OCI-LY1 (cell line): ENCODE results near the gene RAB1A.

Source experiments
- H2AFZ ChIP-seq: fragments of 200-600 bp; sonication (generic), shearing (Covaris generic); 2 replicates; pipeline ENCODE4 v1.6.0; 2014; ENCODE audit warnings: antibody characterized with exemption, mild to moderate bottlenecking, low read length
- H3F3A ChIP-seq: fragments of 200-600 bp; sonication (generic), shearing (Covaris generic); 2 replicates; pipeline ENCODE4 v1.6.0; 2014; ENCODE audit warnings: mild to moderate bottlenecking, antibody characterized with exemption, low read length, moderate library complexity; ENCODE audit not compliant: insufficient read depth
- H3K27ac ChIP-seq: fragments of 200-600 bp; sonication (generic); 2 replicates; pipeline ENCODE4 v1.5.1; 2014; ENCODE audit warnings: low read length, mixed run types, mild to moderate bottlenecking, low read depth; ENCODE audit not compliant: poor library complexity, severe bottlenecking
- H3K27me3 ChIP-seq: fragments of 200-600 bp; sonication (generic); 2 replicates; pipeline ENCODE4 v1.6.0; 2014; ENCODE audit warnings: antibody characterized with exemption, mild to moderate bottlenecking, low read length, moderate library complexity; ENCODE audit not compliant: insufficient read depth
- H3K36me3 ChIP-seq: fragments of 200-600 bp; sonication (generic); 2 replicates; pipeline ENCODE4 v1.6.1; 2014; ENCODE audit warnings: mild to moderate bottlenecking, antibody characterized with exemption, low read length, moderate library complexity, mixed read lengths; ENCODE audit not compliant: insufficient read depth
- H3K4me1 ChIP-seq: fragments of 200-600 bp; sonication (generic); 2 replicates; pipeline ENCODE4 v1.5.1; 2014; ENCODE audit warnings: mild to moderate bottlenecking, low read length, moderate library complexity; ENCODE audit not compliant: insufficient read depth, severe bottlenecking
- H3K4me2 ChIP-seq: fragments of 200-600 bp; sonication (generic), shearing (Covaris generic); 2 replicates; pipeline ENCODE4 v1.6.1; 2014; ENCODE audit warnings: low read length
- H3K4me3 ChIP-seq: fragments of 200-600 bp; sonication (generic); 2 replicates; pipeline ENCODE4 v1.5.1; 2014; ENCODE audit warnings: low read length, low read depth, mild to moderate bottlenecking, mixed read lengths; ENCODE audit not compliant: poor library complexity, severe bottlenecking
- H3K79me2 ChIP-seq: fragments of 200-600 bp; shearing (Covaris generic); 2 replicates; pipeline ENCODE4 v1.6.1; 2016; ENCODE audit warnings: mixed run types, low read length, mixed read lengths; ENCODE audit not compliant: insufficient read depth
- H3K9ac ChIP-seq: fragments of 200-600 bp; sonication (generic), shearing (Covaris generic); 2 replicates; pipeline ENCODE4 v1.6.1; 2014; ENCODE audit warnings: mild to moderate bottlenecking, low read length, mixed read lengths
- H3K9me2 ChIP-seq: fragments of 200-600 bp; sonication (generic), shearing (Covaris generic); 2 replicates; pipeline ENCODE4 v1.6.1; 2014; ENCODE audit warnings: low read depth, mild to moderate bottlenecking, low read length, mixed read lengths
- H3K9me3 ChIP-seq: fragments of 200-600 bp; shearing (Covaris generic); 2 replicates; pipeline ENCODE4 v1.6.1; 2014; ENCODE audit warnings: low read length, mixed read lengths
- H4K20me1 ChIP-seq: fragments of 200-600 bp; sonication (generic), shearing (Covaris generic); 2 replicates; pipeline ENCODE4 v1.6.0; 2016; ENCODE audit warnings: mild to moderate bottlenecking, low read length; ENCODE audit not compliant: insufficient read depth
- EZH2 ChIP-seq: fragments of 200-600 bp; sonication (generic), shearing (Covaris generic); IDR thresholded peaks from 2 replicates; pipeline ENCODE4 v1.8.0; 2017; ENCODE audit warnings: borderline replicate concordance, mixed run types, mild to moderate bottlenecking, antibody characterized with exemption, low read length, moderate library complexity, mixed read lengths
- TF ChIP-seq, protein P1 (sequence below): fragments of 200-600 bp; sonication (generic), shearing (Covaris generic); IDR thresholded peaks from 2 replicates; pipeline ENCODE4 v1.5.1; 2017; ENCODE audit warnings: mild to moderate bottlenecking, antibody characterized with exemption, low read length, moderate library complexity, mixed read lengths

The RAB1A gene

DNA sequence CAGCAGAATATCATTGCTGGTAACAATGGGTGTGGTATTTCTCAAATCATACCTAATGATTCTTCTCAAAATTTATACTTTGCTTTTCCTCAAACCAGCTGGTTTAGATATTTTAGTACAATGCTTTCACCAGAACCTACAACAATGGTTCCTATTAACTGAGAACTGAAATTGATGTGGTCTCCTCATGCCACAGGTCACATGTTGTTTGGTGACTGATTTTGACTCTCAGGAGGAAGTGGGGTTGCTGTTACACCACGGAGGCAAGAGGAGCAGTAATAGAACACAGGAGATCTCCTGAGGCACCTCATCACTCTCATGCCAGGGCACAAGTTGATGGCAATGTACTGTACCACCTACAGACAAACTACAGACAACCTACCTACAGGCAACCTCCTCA is 76.7 kb downstream of the RAB1A start:
- Histone ChIP-seq H3K4me2 (peak overlapping the region; percentile 97), H2AFZ (no peak overlapping the region), H3K9ac (no peak overlapping the region; the same call in 1 of the 2 replicates), H3K27me3 (no peaks in the 10 kb centered on the region), H3F3A (no peaks in the 10 kb centered on the region), H4K20me1 (no peaks in the 10 kb centered on the region), H3K4me1 (peaks cover 43% of the 10 kb centered on the region), H3K9me2 (no peaks in the 10 kb centered on the region), H3K9me3 (no peaks in the 10 kb centered on the region; the same call in 1 of the 2 replicates), H3K79me2 (no peaks in the 10 kb centered on the region), H3K4me3 (no peak overlapping the region), H3K36me3 (peaks cover 25% of the 10 kb centered on the region), H3K27ac (peak overlapping the region; percentile 56)
- TF ChIP-seq EZH2: no peak
- TF ChIP-seq, protein P1, sequence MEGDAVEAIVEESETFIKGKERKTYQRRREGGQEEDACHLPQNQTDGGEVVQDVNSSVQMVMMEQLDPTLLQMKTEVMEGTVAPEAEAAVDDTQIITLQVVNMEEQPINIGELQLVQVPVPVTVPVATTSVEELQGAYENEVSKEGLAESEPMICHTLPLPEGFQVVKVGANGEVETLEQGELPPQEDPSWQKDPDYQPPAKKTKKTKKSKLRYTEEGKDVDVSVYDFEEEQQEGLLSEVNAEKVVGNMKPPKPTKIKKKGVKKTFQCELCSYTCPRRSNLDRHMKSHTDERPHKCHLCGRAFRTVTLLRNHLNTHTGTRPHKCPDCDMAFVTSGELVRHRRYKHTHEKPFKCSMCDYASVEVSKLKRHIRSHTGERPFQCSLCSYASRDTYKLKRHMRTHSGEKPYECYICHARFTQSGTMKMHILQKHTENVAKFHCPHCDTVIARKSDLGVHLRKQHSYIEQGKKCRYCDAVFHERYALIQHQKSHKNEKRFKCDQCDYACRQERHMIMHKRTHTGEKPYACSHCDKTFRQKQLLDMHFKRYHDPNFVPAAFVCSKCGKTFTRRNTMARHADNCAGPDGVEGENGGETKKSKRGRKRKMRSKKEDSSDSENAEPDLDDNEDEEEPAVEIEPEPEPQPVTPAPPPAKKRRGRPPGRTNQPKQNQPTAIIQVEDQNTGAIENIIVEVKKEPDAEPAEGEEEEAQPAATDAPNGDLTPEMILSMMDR: no peak

DNA sequence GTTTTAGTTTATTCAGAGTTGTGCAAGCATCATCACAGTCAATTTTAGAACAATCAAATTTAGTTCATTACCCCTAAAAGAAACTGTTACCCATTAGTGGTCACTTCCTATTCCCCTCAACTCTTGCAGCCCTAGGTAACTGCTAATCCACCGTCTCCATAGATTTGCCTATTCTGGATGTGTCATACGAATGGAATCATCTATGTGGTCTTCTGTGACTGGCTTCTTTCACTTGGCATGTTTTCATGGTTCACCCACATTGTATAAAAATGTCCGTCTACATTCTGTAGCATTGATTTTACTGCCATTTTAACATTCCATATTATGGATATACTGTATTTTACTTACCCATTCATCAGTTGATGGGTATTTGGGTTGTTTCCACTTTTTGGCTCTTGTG is 79.0 kb downstream of the RAB1A start:
- no peak overlapping the region for H3K4me3 ChIP-seq
- H3K27ac ChIP-seq: no peak overlapping the region
- no peak overlapping the region for H2AFZ ChIP-seq
- no peaks in the 10 kb centered on the region for H4K20me1 ChIP-seq
- peaks cover 6% of the 10 kb centered on the region; the same call in 1 of the 2 replicates for H3K9me3 ChIP-seq
- no peaks in the 10 kb centered on the region for H3K27me3 ChIP-seq
- no peak overlapping the region for H3K9ac ChIP-seq
- H3K9me2 ChIP-seq: no peaks in the 10 kb centered on the region
- H3K4me2 ChIP-seq: no peak overlapping the region
- H3F3A ChIP-seq: no peaks in the 10 kb centered on the region
- peaks cover 33% of the 10 kb centered on the region for H3K4me1 ChIP-seq
- H3K36me3 ChIP-seq: peaks cover 42% of the 10 kb centered on the region
- H3K79me2 ChIP-seq: no peaks in the 10 kb centered on the region
- TF ChIP-seq EZH2: no peak
- TF ChIP-seq, protein P1: no peak

DNA sequence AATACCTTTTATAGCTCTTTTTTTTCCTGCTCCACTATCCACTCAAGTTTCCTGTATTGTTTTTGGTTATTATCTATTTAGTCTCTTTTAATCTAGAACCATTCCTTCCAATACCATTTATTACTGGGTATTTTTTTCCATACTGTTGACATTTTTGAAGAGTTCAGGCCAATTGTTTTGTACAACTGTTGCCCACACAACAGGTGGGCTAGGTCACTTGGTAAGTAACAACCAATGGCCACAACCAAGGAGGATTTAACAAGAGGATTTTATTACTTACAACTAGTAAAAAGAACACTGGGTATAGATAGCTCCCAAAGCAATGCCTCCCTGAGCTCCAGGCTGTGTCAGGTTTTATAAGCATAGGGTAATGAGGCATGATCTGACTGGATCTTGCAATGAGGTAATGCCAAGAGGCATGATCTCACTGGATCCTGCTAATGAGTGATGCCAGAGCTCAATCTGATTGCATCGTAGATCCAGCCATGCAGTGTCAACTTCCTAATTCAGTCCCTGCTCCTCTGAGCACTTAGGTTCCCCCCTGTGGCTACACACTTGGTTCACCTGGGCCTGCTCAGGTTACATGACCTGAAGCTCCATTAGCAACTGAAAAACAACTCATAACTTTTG is 80.8 kb downstream of the RAB1A start:
- no peaks in the 10 kb centered on the region for H4K20me1 ChIP-seq
- H3K4me2 ChIP-seq: no peak overlapping the region
- H3K4me1 ChIP-seq: peaks cover 17% of the 10 kb centered on the region
- TF ChIP-seq, protein P1: no peak
- no peak for TF ChIP-seq EZH2
- peaks cover 6% of the 10 kb centered on the region; the same call in 1 of the 2 replicates for H3K9me3 ChIP-seq
- no peak overlapping the region for H3K4me3 ChIP-seq
- no peak overlapping the region for H2AFZ ChIP-seq
- no peaks in the 10 kb centered on the region for H3K27me3 ChIP-seq
- no peaks in the 10 kb centered on the region for H3K79me2 ChIP-seq
- H3F3A ChIP-seq: no peaks in the 10 kb centered on the region
- no peaks in the 10 kb centered on the region for H3K9me2 ChIP-seq
- no peak overlapping the region for H3K9ac ChIP-seq
- peaks cover 58% of the 10 kb centered on the region for H3K36me3 ChIP-seq
- H3K27ac ChIP-seq: no peak overlapping the region
